Vagina (tissue), 2 donors: ENCODE measurements around the gene CRYGB. TPM values are rescaled to one million over a fixed set of nuclear protein-coding genes. Genes with fewer than 3 reads are reported as not detected.

Source experiments
- DNase-seq, 2 donors: peaks; one replicate each; pipeline ENCODE4 v3.0.0-alpha.2; 2017; ENCODE audit errors: extremely low spot score in 2 of 2
- H3K27ac ChIP-seq: fragments of 200-600 bp; sonication (generic); one replicate; pipeline ENCODE4 v1.5.1; 2019
- H3K27me3 ChIP-seq: fragments of 200-600 bp; sonication (generic); one replicate; pipeline ENCODE4 v1.5.1; 2019
- H3K36me3 ChIP-seq, 2 donors: fragments of 200-600 bp; sonication (generic); one replicate each; pipeline ENCODE4 v1.5.1; 2017 to 2019
- H3K4me1 ChIP-seq: fragments of 200-600 bp; sonication (generic); one replicate; pipeline ENCODE4 v1.5.1; 2019
- H3K4me3 ChIP-seq, 2 donors: fragments of 200-600 bp; sonication (generic); 1 replicate in 1 of 2; 2 replicates in 1 of 2; pipeline ENCODE4 v1.5.1; 2016 to 2019
- H3K9me3 ChIP-seq: fragments of 200-600 bp; sonication (generic); one replicate; pipeline ENCODE4 v1.5.1; 2019
- POLR2A ChIP-seq, 2 donors: fragments of 450-650 bp; IDR thresholded peaks; one replicate each; pipeline ENCODE4 v1.6.1; 2017; ENCODE audit warnings: antibody characterized with exemption in 2 of 2, mild to moderate bottlenecking in 2 of 2, moderate library complexity in 2 of 2
- POLR2AphosphoS5 ChIP-seq, 2 donors: sonication (generic); formaldehyde crosslinking; IDR thresholded peaks; one replicate each; pipeline ENCODE4 v1.9.0; 2017; ENCODE audit warnings: antibody characterized with exemption in 2 of 2, mild to moderate bottlenecking in 2 of 2, low read depth in 1 of 2; ENCODE audit not compliant: insufficient read depth in 1 of 2
- intact Hi-C: fragments of 100-400 bp; cut with DNase I; formaldehyde crosslinking; loops from one replicate; pipeline ENCODE4 v1.15.1; 2023
- total RNA-seq: library from RNA; depleted of rRNA; stranded (reverse); fragments of >200 nt; gene quantifications from one replicate; pipeline ENCODE4 v1.2.3, GENCODE V29; 2016
- TF ChIP-seq, protein P1 (sequence below), 3 experiments: fragments of 450-650 bp in 2 of 3; fragments of 200-600 bp in 1 of 3; sonication (generic) in 1 of 3; IDR thresholded peaks; one replicate each; pipeline ENCODE4 v1.5.1; 2017 to 2019; ENCODE audit warnings: antibody characterized with exemption in 3 of 3, mild to moderate bottlenecking in 2 of 3, moderate library complexity in 2 of 3

CRYGB gene
- total RNA-seq, 1 donor from 2014 or later: not detected

DNA sequence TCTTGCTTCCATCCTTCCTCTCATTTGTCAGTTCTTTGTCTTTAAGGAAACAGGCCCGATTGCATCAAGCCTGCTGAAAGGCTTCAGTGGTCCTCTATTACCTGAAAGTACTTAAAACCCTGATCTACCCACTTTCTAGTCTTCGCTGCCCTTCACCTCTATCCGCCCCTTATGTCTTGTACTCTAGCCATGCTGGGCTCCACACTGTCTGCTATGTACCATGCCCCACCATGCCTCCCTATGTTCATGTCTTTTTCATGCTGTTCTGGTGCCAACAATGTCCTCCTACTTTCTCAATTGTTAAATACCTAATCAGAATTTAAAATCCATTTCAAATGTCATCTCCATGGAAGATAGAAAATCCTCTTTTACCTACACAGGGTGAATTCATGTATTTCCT is 49.9 kb downstream of the CRYGB start:
- no peak for TF ChIP-seq POLR2A (IDR thresholded peaks at IDR 0.05)
- no peak for TF ChIP-seq POLR2AphosphoS5 (IDR thresholded peaks at IDR 0.05; ENCODE audit: insufficient read depth in 1 of 2, low read depth in 1 of 2)
- TF ChIP-seq, protein P1, sequence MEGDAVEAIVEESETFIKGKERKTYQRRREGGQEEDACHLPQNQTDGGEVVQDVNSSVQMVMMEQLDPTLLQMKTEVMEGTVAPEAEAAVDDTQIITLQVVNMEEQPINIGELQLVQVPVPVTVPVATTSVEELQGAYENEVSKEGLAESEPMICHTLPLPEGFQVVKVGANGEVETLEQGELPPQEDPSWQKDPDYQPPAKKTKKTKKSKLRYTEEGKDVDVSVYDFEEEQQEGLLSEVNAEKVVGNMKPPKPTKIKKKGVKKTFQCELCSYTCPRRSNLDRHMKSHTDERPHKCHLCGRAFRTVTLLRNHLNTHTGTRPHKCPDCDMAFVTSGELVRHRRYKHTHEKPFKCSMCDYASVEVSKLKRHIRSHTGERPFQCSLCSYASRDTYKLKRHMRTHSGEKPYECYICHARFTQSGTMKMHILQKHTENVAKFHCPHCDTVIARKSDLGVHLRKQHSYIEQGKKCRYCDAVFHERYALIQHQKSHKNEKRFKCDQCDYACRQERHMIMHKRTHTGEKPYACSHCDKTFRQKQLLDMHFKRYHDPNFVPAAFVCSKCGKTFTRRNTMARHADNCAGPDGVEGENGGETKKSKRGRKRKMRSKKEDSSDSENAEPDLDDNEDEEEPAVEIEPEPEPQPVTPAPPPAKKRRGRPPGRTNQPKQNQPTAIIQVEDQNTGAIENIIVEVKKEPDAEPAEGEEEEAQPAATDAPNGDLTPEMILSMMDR (IDR thresholded peaks at IDR 0.05): no peak
- no peaks in the 10 kb centered on the region for H3K9me3 ChIP-seq
- no peak overlapping the region for H3K4me3 ChIP-seq
- H3K36me3 ChIP-seq: no peaks in the 10 kb centered on the region
- no peak for DNase-seq
- H3K4me1 ChIP-seq: no peaks in the 10 kb centered on the region
- intact Hi-C loops: no loop called here
- no peaks in the 10 kb centered on the region for H3K27me3 ChIP-seq
- no peak overlapping the region for H3K27ac ChIP-seq

DNA sequence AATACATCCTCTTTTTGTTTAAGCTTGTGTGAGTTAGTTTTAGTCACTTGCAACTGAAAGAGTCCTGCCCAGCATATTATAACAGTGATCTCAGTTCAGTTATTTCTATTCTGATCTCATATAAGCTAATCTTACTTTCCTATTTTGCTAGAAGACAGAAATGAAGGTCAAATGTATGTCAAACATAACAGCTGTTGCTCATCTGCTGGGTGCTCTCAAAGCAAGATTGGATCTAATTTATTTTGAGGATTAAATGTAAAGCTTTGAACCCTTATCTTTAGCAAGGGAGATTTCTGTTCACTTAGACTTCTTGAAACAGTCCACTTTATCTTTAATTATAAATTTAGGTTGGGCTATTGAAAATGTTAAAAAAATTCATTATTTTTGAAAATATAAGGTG is 52.8 kb downstream of the CRYGB start:
- no peak for DNase-seq
- no peaks in the 10 kb centered on the region for H3K9me3 ChIP-seq
- H3K36me3 ChIP-seq: no peaks in the 10 kb centered on the region
- TF ChIP-seq, protein P1 (IDR thresholded peaks at IDR 0.05): no peak
- TF ChIP-seq POLR2A (IDR thresholded peaks at IDR 0.05) (no peak), POLR2AphosphoS5 (IDR thresholded peaks at IDR 0.05; ENCODE audit: insufficient read depth in 1 of 2, low read depth in 1 of 2) (no peak)
- no peak overlapping the region for H3K27ac ChIP-seq
- intact Hi-C loops: no loop called here
- no peak overlapping the region for H3K4me3 ChIP-seq
- no peaks in the 10 kb centered on the region for H3K27me3 ChIP-seq
- no peaks in the 10 kb centered on the region for H3K4me1 ChIP-seq

Other genes with a start within 250 kb of the CRYGB start
- 21.4 TPM for gene PLEKHM3, start 120.6 kb downstream of the CRYGB start, total RNA-seq
- not detected for gene CRYGD, start 21.6 kb downstream of the CRYGB start, total RNA-seq
- not detected for gene CRYGC, start 16.3 kb downstream of the CRYGB start, total RNA-seq
- not detected for gene CRYGA, start 17.4 kb upstream of the CRYGB start, total RNA-seq
- not detected for gene C2orf80, start 43.9 kb upstream of the CRYGB start, total RNA-seq
- 47.4 TPM for gene IDH1, start 108.9 kb upstream of the CRYGB start, total RNA-seq
- 18.7 TPM for gene PIKFYVE, start 120.1 kb upstream of the CRYGB start, total RNA-seq